Measurements from ENCODE around the gene ORM2.

ORM2 gene

DNA sequence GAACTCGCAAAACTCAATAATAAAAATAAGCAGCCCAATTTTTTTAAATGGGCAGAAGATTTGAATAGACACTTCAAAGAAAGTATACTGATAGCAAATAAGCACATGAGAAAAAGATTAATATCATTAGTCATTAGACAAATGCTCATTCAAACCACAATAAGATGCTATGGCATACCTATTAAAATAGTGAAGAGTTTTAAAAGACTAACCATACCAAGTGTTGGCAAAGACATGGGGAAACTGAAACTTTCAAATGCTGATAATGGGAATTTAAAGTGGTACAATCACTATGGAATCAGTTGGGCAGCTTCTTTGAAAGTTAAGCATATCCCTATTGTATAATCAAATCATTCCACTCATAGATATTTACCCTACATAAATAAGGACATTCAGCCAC lies 33.3 kb upstream of the ORM2 start:
- no peak for DNase-seq

DNA sequence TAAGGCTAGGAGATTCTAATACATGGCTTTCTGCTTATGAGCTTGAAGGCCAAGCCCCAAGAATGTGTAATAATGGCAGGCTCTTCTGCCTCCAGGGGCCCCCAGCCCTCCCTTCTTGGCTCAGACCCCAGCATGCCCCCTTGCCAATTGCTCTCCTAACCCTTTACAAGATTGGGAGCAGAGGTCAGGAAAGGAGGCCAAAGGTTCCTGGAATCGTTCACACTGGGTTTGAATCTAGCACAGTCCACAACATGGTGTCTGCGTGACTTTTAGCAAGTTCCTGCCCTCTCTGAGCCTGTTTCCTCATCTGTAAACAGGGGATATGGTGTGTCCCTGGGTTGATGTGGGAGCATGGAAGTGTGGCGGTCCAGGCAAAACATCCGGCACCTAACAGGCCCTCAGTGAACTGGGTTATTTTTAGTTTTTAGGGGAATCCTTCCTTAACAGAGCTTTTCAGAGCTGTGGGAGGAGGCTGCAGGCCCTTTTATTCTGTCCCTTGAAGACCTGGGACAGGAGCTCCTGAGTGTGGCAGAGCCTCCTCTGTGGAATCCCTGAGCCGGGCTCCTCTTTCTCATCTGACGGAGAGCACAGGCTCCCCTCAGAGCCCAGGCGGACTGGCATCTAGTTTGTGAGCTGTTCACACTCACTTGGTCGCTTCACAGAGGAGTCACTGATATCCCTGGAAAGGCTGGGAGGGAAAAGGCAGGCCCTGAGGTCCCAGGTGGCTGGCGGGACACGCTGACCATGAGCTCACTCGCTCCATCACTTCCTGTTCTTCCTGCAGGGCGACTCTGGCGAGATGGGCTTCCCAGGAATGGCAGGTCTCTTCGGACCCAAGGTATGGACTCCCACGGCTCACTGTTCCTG lies 30.1 kb upstream of the ORM2 start:
- DNase-seq: no peak

DNA sequence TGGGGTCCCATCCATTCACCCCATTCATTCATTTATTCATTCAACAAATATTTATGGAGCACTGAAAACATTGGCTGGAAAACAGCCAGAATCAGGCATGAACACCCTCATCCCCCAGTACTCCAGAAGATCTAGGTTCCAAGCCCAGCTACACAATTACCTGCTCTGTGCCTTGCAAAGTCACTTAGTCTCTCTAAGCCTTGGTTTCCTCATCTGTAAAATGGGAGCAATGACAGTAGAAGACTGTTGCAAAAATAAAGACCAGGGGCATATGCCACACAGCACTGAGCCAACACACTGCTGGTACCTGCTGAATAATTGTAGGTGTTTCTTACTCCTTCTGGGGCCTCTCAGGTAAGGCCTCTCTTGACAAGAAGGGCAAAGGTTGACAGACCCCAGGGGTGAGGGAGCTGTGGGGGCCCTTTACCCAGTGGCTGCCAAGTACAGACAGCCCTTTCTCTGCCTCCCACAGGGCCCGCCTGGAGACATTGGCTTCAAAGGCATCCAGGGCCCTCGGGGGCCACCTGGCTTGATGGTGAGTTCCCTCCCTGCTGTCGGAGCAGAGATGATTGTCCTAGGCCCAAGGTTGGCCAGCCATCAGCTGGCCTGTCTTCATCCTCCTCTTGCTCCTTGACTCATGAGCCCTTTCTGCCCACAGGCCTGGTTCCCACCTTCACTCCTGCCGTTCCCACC lies 29.4 kb upstream of the ORM2 start:
- DNase-seq: no peak

DNA sequence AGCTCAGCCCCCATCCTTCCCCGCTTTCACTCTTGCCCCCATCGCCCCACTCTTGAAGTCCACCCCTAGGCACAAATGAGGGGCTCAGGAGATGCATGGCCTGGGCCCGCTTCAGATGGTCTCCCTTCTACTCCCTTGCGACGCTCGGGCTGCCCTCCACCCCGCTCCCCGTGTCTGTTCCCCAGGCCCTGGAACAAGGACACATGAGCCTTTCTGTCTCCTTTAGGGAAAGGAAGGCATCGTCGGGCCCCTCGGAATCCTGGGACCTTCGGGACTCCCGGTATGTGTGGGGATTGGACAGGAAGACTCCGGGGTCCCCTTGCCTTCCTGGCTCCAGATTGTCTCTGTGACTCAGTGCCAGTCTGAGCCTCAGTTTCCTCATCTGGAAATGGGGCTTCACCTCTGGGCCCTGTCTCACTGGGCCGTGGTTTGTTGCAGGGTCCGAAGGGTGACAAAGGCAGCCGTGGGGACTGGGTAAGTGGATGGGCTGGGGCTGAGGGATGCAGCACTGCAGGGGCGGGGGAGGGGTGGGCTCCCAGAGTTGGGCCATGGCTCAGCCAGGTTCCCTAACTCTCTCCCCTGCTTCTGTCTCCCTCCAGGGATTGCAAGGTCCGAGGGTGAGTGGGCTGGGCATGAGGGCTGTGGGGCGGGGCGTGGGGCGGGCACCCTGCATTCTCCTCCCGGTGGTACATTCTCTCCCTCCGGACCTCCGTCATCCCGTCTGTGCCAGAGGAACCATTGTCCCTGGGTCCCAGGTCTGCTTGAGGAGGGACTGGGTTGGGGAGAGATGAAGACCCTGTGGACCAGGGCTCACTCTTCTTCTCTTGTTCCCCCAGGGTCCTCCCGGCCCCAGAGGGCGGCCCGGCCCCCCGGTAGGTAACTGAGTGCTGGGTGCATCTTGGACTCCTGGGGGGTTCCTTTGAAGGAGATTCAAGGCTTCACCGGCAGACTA lies 28.5 kb upstream of the ORM2 start:
- DNase-seq: no peak

DNA sequence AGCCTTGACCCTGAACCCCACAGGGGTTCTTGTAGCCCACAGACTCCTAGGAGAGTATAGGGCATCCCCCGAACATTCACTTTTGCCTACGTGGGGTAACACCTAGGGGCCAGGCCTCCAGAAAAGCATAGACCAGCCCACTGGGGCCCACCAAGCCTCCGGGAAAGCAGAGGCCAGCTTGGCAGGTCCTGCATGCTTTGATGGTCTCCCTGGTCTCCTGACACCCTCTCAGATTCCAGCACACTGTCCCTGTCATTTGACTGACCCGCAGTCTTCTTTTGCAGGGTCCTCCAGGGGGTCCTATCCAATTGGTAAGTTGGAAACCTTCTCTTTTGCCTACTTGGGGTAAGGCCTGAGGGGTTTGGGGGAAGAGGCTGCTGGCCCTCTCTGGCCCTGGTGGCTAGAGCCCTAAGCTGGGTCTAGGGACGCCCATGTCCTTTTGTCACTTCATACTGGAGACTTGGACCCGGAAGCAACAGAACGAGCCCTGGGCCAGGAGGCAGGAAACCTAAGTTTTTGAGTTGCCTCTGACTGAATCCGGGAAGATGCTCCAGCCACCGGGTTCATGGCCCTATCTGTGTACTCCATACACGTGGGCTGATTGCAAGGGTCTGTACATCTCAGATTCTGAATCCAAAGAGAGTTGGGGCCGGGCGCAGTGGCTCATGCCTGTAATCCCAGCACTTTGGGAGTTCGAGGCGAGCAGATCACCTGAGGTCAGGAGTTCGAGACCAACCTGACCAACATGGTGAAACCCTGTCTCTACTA lies 27.7 kb upstream of the ORM2 start:
- no peak for DNase-seq

DNA sequence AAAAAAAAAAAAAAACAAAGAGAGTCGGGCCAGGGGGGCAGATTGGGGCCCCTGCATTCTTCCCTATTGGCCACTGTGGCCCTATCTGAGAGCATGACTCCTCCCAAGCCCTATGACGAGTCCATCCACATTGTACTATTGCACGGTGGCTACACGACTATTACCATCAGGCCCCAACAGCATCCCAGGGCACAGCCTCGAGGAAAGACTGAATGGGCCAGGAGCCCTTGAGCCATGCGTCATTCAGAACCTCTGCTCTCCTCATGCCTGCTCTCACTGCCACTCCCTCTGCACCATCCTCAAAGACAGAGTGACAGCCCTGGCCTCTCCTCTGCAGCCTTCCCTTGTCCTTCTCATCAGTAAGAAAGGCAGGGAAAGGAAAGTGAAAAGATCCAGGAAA lies 26.9 kb upstream of the ORM2 start:
- DNase-seq: no peak

DNA sequence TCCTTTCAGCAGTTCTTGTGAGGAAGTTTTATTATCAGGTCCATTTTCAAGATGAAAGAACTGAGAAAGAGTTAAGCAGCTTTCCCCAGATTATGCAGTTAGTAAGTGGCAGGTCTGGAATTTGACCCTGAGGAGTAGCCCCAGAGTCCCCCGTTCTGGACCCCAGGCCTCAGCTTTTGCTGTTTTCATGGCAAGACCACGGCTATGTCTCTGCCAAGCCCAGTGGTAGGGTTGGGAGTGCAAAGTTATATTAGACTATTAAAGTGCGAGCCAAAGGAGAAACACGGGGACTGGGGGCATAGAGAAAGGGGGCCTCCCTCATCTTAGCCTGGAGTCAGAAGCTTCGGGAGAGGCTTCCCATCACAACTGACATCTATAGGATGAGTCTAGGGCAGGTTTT lies 26.1 kb upstream of the ORM2 start:
- no peak for DNase-seq

DNA sequence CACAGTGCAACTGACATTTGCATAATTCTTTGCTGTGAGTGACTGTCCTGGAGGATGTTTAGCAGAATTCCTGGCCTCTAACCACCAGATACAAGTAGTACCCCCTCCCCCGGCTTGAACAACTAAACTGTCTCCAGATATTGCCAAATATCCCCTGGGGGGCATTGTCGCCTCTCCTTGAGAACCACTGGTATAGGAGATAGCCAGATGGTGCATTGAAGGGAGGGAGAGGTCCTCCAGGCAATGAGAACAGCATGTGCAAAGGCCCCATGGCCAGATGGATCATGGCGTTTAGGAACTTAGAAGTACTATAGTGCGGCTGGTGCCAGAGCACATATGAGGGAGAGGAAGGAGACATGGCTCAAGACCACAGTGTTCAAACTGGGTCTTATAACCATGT lies 25.7 kb upstream of the ORM2 start:
- no peak for DNase-seq

DNA sequence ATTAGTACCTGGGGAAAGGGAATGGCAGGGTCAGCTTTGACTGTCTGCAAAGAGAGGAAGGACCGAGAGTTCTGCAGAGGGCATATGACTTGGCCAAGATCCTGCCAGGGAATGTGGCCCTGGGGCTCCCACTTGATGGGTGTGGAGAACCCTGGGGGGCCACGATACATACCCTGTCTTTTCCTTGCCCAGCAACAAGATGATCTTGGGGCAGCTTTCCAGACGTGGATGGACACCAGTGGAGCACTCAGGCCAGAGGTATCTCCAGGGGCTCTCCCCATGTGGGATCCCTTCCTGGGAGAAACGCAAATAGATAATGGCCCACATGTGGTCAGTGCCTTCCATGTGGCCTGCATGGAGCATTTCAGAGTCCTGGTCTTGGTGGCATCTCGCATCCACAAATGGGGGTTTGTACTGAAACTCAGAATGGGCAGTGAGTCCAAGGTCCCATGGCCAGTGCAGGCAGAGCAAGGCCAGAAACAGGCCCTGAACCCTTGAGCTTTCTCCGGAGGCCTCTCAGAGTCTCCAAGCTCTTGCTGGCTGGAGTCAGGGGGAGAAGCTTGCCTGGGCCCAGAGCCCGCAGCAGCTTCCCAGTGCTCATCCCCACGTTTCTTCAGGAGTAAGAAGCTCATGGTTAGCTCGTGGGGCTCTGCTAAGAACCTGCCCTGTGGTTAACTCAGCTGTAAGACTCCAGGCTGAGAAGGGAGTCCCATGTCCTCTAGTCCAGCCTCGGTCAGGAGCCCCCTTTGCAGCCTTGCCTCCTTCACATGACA lies 25.1 kb upstream of the ORM2 start:
- no peak for DNase-seq

DNA sequence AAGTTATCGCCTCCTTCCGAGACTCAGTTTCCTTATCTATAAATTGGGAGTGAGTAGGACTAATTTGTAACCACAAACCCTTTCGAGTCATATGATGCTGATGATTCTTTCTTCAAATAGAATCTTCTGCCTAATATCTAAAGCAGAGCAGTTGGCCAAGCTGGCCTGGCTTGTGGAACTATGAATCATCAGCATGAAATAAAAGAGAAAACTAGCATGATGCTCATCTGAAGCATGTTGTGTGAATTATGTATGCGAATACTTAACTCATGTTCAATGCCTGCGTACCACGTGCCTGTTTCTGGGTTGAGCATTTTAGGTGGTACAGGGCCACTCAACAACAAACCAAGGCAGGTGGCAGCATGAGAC lies 21.8 kb upstream of the ORM2 start:
- DNase-seq: no peak

DNA sequence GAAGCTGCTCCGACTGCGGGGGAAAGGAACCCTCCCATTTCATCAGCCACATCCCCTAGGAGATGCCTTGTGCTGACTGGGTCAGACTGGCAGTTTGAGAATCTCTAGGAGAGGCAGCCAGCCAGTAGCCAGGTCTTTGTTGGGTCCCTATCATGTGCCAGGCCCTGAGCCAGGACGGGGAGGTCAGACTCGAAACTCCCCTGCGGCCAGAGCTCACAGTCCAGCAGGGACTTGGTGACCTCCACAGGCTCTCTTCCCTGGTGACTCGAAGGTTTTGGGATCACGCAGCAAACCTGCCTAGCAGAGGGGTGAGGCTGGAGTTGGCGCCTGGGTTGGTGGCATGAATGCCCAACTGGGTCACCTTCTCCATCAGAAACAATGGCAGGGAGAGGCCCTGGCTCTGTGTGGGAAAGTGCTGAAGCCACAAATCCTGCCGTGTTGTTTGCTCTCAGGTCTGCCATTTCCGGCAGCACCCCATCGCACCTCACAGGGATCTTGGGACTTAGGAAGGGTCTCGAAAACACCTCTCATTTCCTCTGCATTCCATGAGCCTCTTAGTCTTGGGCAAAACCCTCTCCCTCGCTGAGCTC lies 21.2 kb upstream of the ORM2 start:
- no peak for DNase-seq

DNA sequence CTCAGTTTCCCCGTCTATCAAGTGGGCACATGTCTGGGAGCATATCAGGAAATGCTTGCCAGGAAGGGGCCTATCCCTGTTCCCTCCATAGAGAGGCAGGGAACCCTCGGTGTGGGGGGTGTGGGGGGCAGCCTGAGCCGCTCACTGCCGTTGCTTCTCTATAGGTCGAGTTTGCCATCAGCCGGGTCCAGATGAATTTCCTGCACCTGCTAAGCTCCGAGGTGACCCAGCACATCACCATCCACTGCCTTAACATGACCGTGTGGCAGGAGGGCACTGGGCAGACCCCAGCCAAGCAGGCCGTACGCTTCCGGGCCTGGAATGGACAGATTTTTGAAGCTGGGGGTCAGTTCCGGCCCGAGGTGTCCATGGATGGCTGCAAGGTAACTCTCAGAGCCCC lies 20.6 kb upstream of the ORM2 start:
- DNase-seq: no peak

DNA sequence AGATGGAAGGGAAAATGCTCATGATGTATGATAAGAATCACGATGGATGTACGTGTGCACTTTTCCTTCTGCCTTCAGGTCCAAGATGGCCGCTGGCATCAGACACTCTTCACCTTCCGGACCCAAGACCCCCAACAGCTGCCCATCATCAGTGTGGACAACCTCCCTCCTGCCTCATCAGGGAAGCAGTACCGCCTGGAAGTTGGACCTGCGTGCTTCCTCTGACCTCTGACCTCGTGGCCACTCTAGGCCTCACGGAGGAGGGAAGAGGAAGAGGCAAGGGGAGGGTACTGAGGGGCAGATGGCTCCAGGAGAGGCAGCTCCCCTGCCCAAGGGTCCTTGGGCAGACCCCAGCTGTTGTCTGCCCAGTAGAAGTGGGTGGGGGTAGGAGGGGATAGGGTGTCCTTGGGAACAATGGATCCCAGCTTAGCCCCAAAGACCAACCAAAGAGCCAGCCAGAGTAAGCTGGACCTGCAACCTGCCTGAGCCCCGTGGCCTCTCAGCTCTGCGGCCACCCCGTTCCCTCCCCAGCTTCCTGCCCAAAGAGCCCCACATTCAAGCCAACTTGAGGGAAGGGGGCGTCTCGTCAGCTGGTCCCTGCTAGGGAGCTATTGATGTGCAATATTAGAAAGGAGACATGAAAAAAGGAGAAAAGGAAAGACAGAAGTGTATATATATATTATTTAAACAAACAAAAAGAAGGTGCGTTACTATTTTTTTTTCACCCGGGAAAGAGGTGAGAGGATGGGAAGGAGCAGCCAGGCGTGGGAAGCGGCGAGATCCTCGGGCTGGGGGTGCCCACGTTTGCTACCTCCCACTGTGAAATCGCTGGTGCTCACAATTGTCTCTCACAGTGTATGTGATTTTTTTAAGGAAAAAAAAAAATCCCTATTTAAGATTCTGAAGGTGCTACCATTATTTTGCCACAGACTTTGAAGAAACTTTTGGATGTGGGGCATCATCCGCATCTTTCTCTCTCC lies 18.9 kb upstream of the ORM2 start:
- DNase-seq: no peak

DNA sequence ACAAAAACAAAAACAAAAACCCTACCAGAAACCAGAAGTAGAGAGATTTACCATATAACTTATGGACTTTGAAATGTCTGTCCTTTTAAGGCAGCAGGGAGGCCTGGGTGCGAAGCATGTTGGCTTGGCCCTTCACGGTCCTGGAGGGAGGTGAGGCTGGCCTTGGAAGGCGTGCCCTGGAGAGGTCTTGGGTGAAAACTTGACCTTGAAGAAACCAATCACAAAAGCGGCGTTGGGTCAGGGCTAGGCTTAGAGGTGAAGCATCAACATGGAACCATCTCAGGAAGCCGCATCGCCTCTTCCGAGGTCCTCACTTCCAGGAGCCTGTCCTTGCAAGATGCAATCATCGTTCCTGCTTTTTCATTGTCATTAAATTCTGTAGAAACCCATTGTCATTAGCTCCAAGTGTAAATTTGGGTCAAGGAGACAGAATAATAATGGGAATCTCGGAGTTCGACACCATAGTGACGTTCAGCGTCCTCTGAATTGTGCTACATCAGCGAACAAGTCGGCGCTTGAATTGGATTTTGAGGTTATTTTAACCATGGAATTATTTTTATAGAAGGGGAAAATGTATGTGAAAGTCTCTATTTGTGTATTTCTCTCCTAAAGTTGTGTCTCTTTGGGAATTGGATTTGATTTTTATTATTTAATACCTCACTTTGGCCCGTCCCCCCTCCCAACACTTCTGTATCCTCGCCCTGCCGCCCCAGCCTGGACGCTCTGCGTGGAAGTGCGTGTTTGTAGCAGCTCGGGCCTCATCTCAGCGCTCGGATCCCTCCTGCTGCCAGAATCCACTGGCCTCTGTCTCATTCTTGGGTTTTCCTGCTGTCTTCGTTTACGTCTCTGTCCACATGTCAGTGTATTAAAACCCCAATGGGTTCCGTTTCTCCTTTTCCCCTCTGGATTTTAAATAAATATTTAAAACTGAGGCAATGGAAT lies 17.8 kb upstream of the ORM2 start:
- no peak for DNase-seq

DNA sequence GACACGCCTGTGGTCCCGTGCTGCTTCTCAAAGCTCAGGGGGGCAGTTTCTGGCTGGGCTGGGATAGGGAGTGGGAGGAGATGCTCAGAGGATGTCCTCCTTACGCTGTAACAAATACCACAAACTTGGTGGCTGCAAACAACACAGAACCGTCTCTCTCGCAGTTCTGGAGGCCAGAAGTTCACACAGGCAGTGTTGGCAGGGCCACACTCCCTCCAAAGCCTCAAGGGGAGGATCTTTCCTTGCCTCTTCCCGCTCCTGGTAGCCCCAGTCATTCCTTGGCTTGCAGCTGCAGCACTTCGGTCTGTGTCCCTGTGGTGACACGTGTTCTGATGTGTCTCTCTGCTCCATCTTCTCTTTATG lies 17.2 kb upstream of the ORM2 start:
- no peak for DNase-seq

DNA sequence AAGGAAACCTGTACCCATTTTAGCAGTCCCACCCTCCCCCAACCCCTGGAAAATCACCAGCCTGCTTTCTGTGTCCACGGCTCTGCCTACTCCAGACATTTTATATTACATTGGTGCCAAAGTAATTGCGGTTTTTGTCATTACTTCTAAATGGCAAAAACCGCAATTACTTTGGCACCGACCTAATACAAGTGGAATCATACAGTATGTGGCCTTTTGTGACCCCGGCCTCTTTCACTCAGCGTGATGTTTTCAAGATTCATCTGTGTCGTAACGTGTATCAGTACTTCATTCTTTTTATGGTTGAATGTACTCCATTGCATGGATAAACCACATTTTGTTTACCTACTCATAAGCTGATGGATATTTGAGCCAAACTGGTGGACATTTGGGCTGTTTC lies 16.5 kb upstream of the ORM2 start:
- no peak for DNase-seq

DNA sequence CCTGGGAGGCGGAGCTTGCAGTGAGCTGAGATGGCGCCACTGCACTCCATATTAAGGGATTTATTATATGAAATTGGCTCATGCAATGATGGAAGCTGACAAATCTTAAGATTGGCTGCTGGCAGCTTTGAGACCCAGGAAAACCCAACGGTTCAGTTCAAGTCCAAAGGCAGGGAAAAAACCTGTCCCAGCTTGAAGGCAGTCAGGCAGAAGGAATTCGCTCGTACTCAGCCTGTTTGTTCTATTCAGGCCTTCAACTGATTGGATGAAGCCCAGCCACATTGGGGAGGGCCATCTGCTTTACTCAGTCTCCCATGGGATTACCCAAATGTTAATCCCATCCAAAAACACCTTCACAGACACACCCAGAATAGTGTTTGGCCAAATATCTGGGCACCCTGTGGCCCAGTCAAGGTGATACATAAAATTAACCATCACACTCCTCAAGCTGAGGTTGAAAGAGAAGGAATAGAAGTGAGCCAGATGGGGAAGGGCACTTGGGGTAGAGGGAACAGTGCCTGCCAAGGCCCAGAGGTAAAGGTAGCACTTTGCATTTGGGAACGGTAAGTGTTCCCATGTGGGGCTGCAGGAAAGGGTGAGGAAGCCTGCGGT lies 15.3 kb upstream of the ORM2 start:
- no peak for DNase-seq

DNA sequence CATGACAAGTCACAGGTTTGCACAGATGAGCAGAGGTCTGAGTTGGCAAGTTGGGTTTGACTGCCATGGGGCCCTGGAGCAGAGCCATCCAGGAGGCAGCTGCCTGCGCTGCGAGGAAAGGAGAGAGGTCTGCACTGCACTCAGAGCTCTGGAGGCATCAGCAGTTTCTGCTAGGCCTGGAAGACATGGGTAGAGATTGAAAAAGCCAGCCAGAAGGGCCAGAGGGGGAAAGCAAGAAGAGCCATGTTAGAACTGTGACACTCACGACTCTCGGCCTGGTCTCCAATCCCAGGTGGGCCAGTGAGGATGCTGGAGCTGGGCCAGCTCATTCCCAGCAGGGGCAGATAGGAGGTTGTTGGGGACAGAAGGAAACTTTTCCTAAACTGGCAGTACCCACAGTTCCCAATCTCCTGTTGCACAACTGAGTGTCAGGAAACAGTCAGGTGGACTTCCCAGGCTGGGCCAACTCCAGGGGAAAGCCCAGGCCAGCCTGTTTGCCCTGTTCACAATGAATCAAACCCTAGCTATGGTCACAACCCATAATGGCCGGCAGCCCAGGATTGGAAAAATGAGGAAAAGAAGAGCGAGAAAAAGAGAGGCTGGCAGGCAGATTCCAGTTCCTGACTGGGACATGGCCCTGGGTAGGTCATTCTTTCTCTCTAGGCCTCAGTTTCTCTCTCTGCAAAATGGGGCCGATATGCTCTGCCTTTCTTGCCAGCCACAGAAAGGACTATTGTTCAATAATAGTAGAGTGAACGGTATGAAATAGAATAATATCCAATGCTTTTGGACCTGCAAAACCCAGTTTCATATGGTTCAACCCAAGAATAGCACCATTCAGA lies 14.6 kb upstream of the ORM2 start:
- DNase-seq: no peak

Data from NCI-H226 (cell line).